Fibroblast of lung (primary cell): ENCODE data around the gene RNU6-9. TPM values are rescaled to one million over a fixed set of nuclear protein-coding genes. Genes with fewer than 3 reads are reported as not detected.
A peak's percentile ranks its signal among the peaks of the same experiment; 100 is the strongest.

Source experiments
- DNase-seq, 2 donors: peaks; one replicate each; pipeline versions ENCODE4 v3.0.0 to v3.0.0-alpha.2; 2010; ENCODE audit warnings: low read depth in 2 of 2
- H2AFZ ChIP-seq: 2 replicates; pipeline ENCODE4 v1.5.1; 2012; ENCODE audit warnings: low read length, control low read depth, inconsistent platforms
- H3K27ac ChIP-seq: 2 replicates; pipeline ENCODE4 v1.5.1; 2011; ENCODE audit warnings: low read length, control low read depth; ENCODE audit not compliant: insufficient read depth
- H3K27me3 ChIP-seq: 2 replicates; pipeline ENCODE4 v1.5.1; 2011; ENCODE audit warnings: mild to moderate bottlenecking, low read length; ENCODE audit not compliant: control insufficient read depth, insufficient read depth
- H3K36me3 ChIP-seq: 2 replicates; pipeline ENCODE4 v1.5.1; 2011; ENCODE audit warnings: low read length; ENCODE audit not compliant: control insufficient read depth, insufficient read depth
- H3K4me1 ChIP-seq: 2 replicates; pipeline ENCODE4 v1.5.1; 2011; ENCODE audit warnings: low read length; ENCODE audit not compliant: control insufficient read depth, insufficient read depth; ENCODE audit errors: extremely low read depth
- H3K4me2 ChIP-seq: 2 replicates; pipeline ENCODE4 v1.5.1; 2011; ENCODE audit warnings: low read length, control low read depth; ENCODE audit not compliant: insufficient read depth; ENCODE audit errors: extremely low read depth
- H3K4me3 ChIP-seq, 4 experiments: fragments of 200-600 bp in 1 of 4; sonication (generic) in 1 of 4; replicated peaks in 1 of 4; 2 replicates each; pipeline ENCODE4 v1.5.1; 2011 to 2016; ENCODE audit warnings: low read length in 4 of 4, low read depth in 3 of 4, mild to moderate bottlenecking in 3 of 4, control low read depth in 2 of 4, inconsistent platforms in 1 of 4, mixed read lengths in 1 of 4; ENCODE audit not compliant: insufficient read depth in 1 of 4; ENCODE audit errors: control extremely low read depth in 1 of 4
- H3K79me2 ChIP-seq: 2 replicates; pipeline ENCODE4 v1.5.1; 2012; ENCODE audit warnings: mild to moderate bottlenecking, low read length, inconsistent platforms; ENCODE audit not compliant: control insufficient read depth, insufficient read depth
- H3K9ac ChIP-seq: 2 replicates; pipeline ENCODE4 v1.5.1; 2011; ENCODE audit warnings: mild to moderate bottlenecking, low read length, control low read depth; ENCODE audit not compliant: insufficient read depth
- H3K9me3 ChIP-seq: 2 replicates; pipeline ENCODE4 v1.5.1; 2012; ENCODE audit warnings: low read depth, low read length; ENCODE audit not compliant: control insufficient read depth, insufficient read depth
- H4K20me1 ChIP-seq: 2 replicates; pipeline ENCODE4 v1.5.1; 2011; ENCODE audit warnings: low read length; ENCODE audit not compliant: control insufficient read depth, insufficient read depth; ENCODE audit errors: extremely low read depth
- CTCF ChIP-seq, 2 donors: IDR thresholded peaks in 1 of 2; conservative IDR thresholded peaks in 1 of 2; 1 replicate in 1 of 2; 2 replicates in 1 of 2; pipeline ENCODE4 v1.5.1; 2011 to 2012; ENCODE audit warnings: low read length in 2 of 2, control low read depth in 1 of 2, inconsistent platforms in 1 of 2, low read depth in 1 of 2, mild to moderate bottlenecking in 1 of 2
- EZH2 ChIP-seq: IDR thresholded peaks from 2 replicates; pipeline ENCODE4 v1.5.1; 2012; ENCODE audit warnings: low read length, control low read depth, mild to moderate bottlenecking; ENCODE audit errors: missing control alignments
- polyA plus RNA-seq, 2 donors: library from polyadenylated mRNA; depleted of rRNA in 1 of 2; stranded (reverse) in 1 of 2; unstranded in 1 of 2; fragments of >200 nt; gene quantifications; 2 replicates each; pipeline ENCODE4 v1.2.1, GENCODE V29; 2011 to 2012; ENCODE audit warnings: missing spikeins in 1 of 2
- total RNA-seq: library from RNA; depleted of rRNA; stranded (reverse); fragments of >200 nt; gene quantifications from 2 replicates; pipeline ENCODE4 v1.2.1, GENCODE V29; 2014

RNU6-9 gene
- total and polyA plus RNA-seq, 2 donors (not counting 1 experiment from before 2014, with no cell fraction given): not detected

DNA sequence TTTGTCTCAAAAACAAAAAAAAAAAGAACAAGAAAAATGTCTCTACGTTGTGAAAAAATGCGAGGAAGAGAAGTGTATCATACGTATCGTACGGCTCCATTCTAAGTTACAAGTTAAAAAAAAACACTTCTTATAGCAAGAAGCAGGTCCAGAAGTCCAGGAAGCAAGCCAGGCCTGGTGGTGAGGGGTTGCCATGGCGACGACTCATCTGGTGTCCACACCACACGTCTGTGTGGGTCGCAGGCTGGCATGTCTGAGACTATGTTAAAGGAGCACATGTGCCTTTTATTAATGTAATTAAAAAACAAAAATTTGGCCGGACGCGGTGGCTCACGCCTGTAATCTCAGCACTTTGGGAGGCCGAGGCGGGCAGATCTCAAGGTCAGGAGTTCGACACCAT is 6.2 kb upstream of the RNU6-9 start:
- Histone ChIP-seq H3K9ac (no peak overlapping the region), H3K27ac (no peak overlapping the region), H4K20me1 (no peaks in the 10 kb centered on the region), H3K9me3 (no peaks in the 10 kb centered on the region), H3K4me1 (no peaks in the 10 kb centered on the region), H3K4me3 (no peak overlapping the region), H3K27me3 (no peaks in the 10 kb centered on the region), H3K4me2 (no peak overlapping the region), H3K36me3 (peaks cover 44% of the 10 kb centered on the region), H3K79me2 (peaks cover 10% of the 10 kb centered on the region), H2AFZ (no peak overlapping the region)
- peak; percentile 59 to 73 for DNase-seq
- TF ChIP-seq CTCF (conservative IDR thresholded peaks at IDR 0.05 in 1 of 2, IDR thresholded peaks at IDR 0.05 in 1 of 2; ENCODE audit: low read depth in 1 of 2, low read length in 2 of 2): no peak
- no peak for TF ChIP-seq EZH2

DNA sequence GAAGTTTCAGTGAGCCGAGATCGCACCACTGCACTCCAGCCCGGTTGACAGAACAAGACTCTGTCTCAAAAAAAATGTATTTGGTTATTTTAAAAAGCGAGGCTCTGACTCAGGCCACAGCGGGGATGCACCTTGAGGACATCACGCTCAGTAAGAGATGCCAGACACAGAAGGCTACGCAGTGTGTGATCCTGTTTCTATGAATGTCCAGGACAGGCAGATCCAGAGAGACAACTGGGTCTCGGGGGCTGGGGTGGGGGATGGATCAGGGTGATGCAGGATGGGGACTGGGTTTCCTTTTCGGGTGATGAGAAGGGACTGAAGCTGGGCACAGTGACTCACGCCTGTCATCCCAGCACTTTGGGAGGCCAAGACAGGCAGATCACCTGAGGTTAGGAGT is 5.7 kb upstream of the RNU6-9 start:
- H3K4me1 ChIP-seq: no peaks in the 10 kb centered on the region
- TF ChIP-seq EZH2 (no peak), CTCF (conservative IDR thresholded peaks at IDR 0.05 in 1 of 2, IDR thresholded peaks at IDR 0.05 in 1 of 2; ENCODE audit: low read depth in 1 of 2, low read length in 2 of 2) (no peak)

DNA sequence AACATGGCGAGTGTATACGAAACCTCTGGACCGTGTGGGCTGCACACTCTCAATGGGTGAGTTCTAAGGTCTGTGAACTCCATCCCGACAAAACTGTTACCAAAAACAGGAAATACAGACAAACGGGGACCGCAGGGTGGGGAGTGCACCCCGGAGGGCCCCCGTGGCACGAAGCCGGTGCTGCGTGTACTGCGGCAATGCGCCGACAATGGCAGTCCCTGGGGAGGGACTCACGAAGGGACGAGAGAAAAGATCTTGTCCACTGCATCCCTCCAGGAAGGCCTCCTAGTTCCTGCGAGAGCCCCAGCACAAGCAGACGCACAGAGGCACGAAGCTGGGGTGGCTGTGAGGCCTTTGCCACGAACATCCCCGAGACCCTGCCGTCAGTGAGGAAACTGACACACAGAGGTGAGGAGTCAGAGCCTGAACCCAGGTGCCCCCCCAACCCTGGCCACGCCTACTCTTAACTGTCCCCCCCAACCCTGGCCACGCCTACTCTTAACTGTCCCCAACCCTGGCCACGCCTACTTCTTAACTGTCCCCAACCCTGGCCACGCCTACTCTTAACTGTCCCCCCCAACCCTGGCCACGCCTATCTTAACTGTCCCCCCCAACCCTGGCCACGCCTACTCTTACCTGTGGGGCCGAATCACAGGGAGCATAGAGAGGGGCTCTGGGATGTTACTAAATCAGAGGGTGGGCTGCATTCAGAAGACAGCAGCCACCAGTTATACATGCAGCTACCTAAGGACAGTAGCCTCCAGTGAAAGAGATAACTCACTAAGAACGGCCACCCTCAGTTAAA is 4.5 kb upstream of the RNU6-9 start:
- TF ChIP-seq EZH2 (no peak), CTCF (conservative IDR thresholded peaks at IDR 0.05 in 1 of 2, IDR thresholded peaks at IDR 0.05 in 1 of 2; ENCODE audit: low read depth in 1 of 2, low read length in 2 of 2) (no peak)

More for the DNA sequence above, 5.7 kb upstream of the RNU6-9 start:
- Histone ChIP-seq H3K4me2 (no peak overlapping the region), H3K27ac (no peak overlapping the region), H3K4me3 (no peak overlapping the region), H4K20me1 (no peaks in the 10 kb centered on the region), H2AFZ (no peak overlapping the region), H3K27me3 (no peaks in the 10 kb centered on the region), H3K79me2 (peaks cover 14% of the 10 kb centered on the region), H3K9ac (no peak overlapping the region), H3K9me3 (no peaks in the 10 kb centered on the region), H3K36me3 (peaks cover 40% of the 10 kb centered on the region)
- no peak for DNase-seq

More for the DNA sequence above, 4.5 kb upstream of the RNU6-9 start:
- H3K27me3 ChIP-seq: no peaks in the 10 kb centered on the region
- no peaks in the 10 kb centered on the region for H4K20me1 ChIP-seq
- peaks cover 31% of the 10 kb centered on the region for H3K36me3 ChIP-seq
- peaks cover 14% of the 10 kb centered on the region for H3K79me2 ChIP-seq
- no peak overlapping the region for H3K9ac ChIP-seq
- no peaks in the 10 kb centered on the region for H3K9me3 ChIP-seq
- H2AFZ ChIP-seq: no peak overlapping the region
- H3K4me3 ChIP-seq: no peak overlapping the region
- no peak overlapping the region for H3K27ac ChIP-seq
- H3K4me1 ChIP-seq: no peaks in the 10 kb centered on the region
- no peak for DNase-seq
- H3K4me2 ChIP-seq: no peak overlapping the region
